Measurements from ENCODE around the gene MND1.
A peak's percentile ranks its signal among the peaks of the same experiment; 100 is the strongest.
"Not testable (repeated sequence)": the region's sequence is repeated elsewhere in the genome, so short reads cannot be mapped to it uniquely, and the experiment has no call there.

MND1 gene

GRCh38 chr4:153399358-153399757 is 54.9 kb downstream of the MND1 start:
- Mint-ChIP-seq H3K9me3 (no peaks in the 10 kb centered on the region), H3K36me3 (peaks cover 38% of the 10 kb centered on the region), H3K4me3 (no peak overlapping the region), H3K27me3 (no peaks in the 10 kb centered on the region), H3K27ac (no peak overlapping the region), H3K4me1 (peaks cover 5% of the 10 kb centered on the region)
- DNase-seq: no peak
- CTCF ChIA-PET: no interaction called here

GRCh38 chr4:153401501-153401900 is 57.0 kb downstream of the MND1 start:
- peaks cover 5% of the 10 kb centered on the region for H3K4me1 Mint-ChIP-seq
- no peaks in the 10 kb centered on the region for H3K9me3 Mint-ChIP-seq
- H3K36me3 Mint-ChIP-seq: peaks cover 44% of the 10 kb centered on the region
- H3K27me3 Mint-ChIP-seq: no peaks in the 10 kb centered on the region
- no peak for DNase-seq
- CTCF ChIA-PET: no interaction called here
- H3K4me3 Mint-ChIP-seq: no peak overlapping the region
- H3K27ac Mint-ChIP-seq: no peak overlapping the region

DNA sequence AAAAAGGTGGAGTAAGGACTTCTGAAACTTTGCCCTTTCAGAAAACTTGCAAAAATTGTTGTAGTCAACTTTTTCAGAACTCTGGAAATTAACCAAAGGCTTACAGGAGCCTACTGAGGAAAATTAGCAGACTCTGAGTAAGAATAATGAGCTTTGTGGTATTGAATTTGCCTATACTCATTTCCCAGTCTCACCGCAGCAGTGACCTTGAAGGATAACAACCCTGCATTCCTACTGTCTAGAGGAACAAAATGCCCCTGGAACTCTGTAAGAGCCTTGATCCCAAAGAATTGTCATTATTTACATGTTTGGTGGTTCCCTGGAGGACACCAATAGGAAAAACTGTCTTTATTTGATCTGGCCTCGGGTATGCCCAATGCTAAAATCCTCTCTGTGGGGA is 57.9 kb downstream of the MND1 start:
- Mint-ChIP-seq H3K36me3 (peaks cover 47% of the 10 kb centered on the region), H3K4me3 (no peak overlapping the region), H3K9me3 (no peaks in the 10 kb centered on the region), H3K27ac (no peak overlapping the region), H3K4me1 (peaks cover 5% of the 10 kb centered on the region), H3K27me3 (no peaks in the 10 kb centered on the region)
- CTCF ChIA-PET: no interaction called here
- DNase-seq: no peak

DNA sequence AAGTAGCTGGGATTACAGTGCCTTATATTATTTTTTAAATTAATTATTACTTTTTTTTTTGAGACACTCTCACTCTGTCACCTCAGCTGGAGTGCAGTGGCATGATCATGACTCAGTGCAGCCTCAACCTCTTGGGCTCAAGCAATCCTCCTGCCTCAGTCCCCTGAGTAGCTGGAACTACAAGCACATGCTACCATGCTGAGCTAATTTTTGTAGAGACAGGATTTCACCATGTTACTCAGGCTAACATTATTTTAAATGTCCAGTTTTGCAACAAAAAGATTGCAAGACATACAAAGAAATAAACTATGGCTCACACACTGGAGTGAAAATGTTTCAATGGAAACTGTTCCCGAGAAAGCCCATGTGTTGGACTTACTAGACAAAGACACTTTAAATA is 59.2 kb downstream of the MND1 start:
- CTCF ChIA-PET: no interaction called here
- Mint-ChIP-seq H3K27me3 (no peaks in the 10 kb centered on the region), H3K4me1 (peaks cover 5% of the 10 kb centered on the region), H3K9me3 (no peaks in the 10 kb centered on the region), H3K4me3 (no peak overlapping the region), H3K36me3 (peaks cover 48% of the 10 kb centered on the region), H3K27ac (no peak overlapping the region)
- DNase-seq: no peak

DNA sequence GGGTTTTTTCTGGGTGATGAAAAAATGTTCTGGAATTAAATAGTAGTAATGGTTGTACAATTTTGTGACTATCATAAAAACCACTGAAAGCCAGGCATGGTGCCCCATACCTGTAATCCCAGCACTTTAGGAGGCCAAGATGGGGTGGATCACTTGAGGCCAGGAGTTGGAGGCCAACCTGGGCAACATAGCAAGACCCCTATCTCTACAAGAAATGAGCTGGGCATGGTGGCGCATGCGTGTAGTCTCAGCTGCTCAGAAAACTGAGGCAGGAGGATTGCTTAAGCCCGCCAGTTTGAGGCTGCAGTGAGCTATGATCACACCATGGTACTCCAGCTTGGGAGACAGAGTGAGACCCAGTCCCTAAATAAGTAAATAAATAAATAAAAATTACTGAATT is 63.4 kb downstream of the MND1 start:
- CTCF ChIA-PET: no interaction called here
- H3K4me3 Mint-ChIP-seq: no peak overlapping the region
- no peaks in the 10 kb centered on the region for H3K27me3 Mint-ChIP-seq

GRCh38 chr4:153408932-153409331 is 64.4 kb downstream of the MND1 start:
- CTCF ChIA-PET: no interaction called here
- DNase-seq: no peak
- H3K36me3 Mint-ChIP-seq: peaks cover 34% of the 10 kb centered on the region
- H3K4me3 Mint-ChIP-seq: no peak overlapping the region
- H3K27ac Mint-ChIP-seq: no peak overlapping the region
- no peaks in the 10 kb centered on the region for H3K9me3 Mint-ChIP-seq
- H3K27me3 Mint-ChIP-seq: no peaks in the 10 kb centered on the region
- peaks cover 11% of the 10 kb centered on the region for H3K4me1 Mint-ChIP-seq

More for the DNA sequence above, 63.4 kb downstream of the MND1 start:
- no peak for DNase-seq
- no peak overlapping the region for H3K27ac Mint-ChIP-seq
- no peaks in the 10 kb centered on the region for H3K9me3 Mint-ChIP-seq
- H3K4me1 Mint-ChIP-seq: peaks cover 11% of the 10 kb centered on the region
- H3K36me3 Mint-ChIP-seq: peaks cover 39% of the 10 kb centered on the region

- Mint-ChIP-seq H3K4me3 (no peak overlapping the region), H3K27ac (no peak overlapping the region), H3K27me3 (no peaks in the 10 kb centered on the region), H3K9me3 (no peaks in the 10 kb centered on the region), H3K36me3 (peaks cover 33% of the 10 kb centered on the region), H3K4me1 (peaks cover 11% of the 10 kb centered on the region)
- CTCF ChIA-PET: no interaction called here
- DNase-seq: no peak
Measured at GRCh38 chr4:153409412-153409811, 64.9 kb downstream of the MND1 start.

GRCh38 chr4:153409924-153410501 is 65.5 kb downstream of the MND1 start:
- H3K27ac Mint-ChIP-seq: peak overlapping the region; percentile 33
- DNase-seq: no peak
- CTCF ChIA-PET: no interaction called here
- peaks cover 11% of the 10 kb centered on the region for H3K4me1 Mint-ChIP-seq
- no peak overlapping the region for H3K4me3 Mint-ChIP-seq
- H3K36me3 Mint-ChIP-seq: peaks cover 29% of the 10 kb centered on the region
- no peaks in the 10 kb centered on the region for H3K9me3 Mint-ChIP-seq
- no peaks in the 10 kb centered on the region for H3K27me3 Mint-ChIP-seq

DNA sequence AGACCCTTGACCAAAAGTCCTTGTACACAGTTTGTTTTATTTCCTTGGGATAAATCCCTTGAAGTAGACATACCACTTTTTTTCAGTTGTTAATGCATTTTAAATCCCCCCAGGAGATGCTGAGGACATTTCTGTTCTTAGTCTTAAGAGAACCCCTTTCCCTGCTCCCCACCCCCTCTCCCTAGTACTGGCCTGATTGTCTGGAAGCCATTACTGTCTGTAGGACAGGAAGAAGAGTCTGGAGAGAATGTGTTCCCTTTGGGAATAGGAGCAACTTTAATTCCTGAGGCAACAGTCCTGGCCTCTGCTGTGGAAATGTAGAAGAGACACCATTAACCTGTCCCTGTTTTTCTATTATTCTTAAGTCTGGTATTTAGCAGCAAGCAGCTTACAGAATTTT is 69.4 kb downstream of the MND1 start:
- no peak for DNase-seq
- H3K4me3 Mint-ChIP-seq: no peak overlapping the region
- H3K4me1 Mint-ChIP-seq: peaks cover 15% of the 10 kb centered on the region
- H3K27me3 Mint-ChIP-seq: no peaks in the 10 kb centered on the region
- H3K9me3 Mint-ChIP-seq: no peaks in the 10 kb centered on the region
- CTCF ChIA-PET: no interaction called here
- no peak overlapping the region for H3K27ac Mint-ChIP-seq
- H3K36me3 Mint-ChIP-seq: peaks cover 19% of the 10 kb centered on the region

GRCh38 chr4:153416456-153416855 is 72.0 kb downstream of the MND1 start:
- H3K27me3 Mint-ChIP-seq, H3K27ac Mint-ChIP-seq, H3K4me3 Mint-ChIP-seq, H3K9me3 Mint-ChIP-seq, DNase-seq, CTCF ChIA-PET: not testable (repeated sequence)
- Mint-ChIP-seq H3K4me1 (peaks cover 32% of the 10 kb centered on the region), H3K36me3 (peaks cover 14% of the 10 kb centered on the region)

GRCh38 chr4:153418121-153418520 is 73.6 kb downstream of the MND1 start:
- no peak overlapping the region for H3K27ac Mint-ChIP-seq
- H3K4me3 Mint-ChIP-seq: no peak overlapping the region
- H3K9me3 Mint-ChIP-seq: no peaks in the 10 kb centered on the region
- peaks cover 42% of the 10 kb centered on the region for H3K4me1 Mint-ChIP-seq
- CTCF ChIA-PET: interaction anchor here (1.9 kb wide), 1 partner anchor 156 kb away, joined by 7 read pairs; no protein-coding TSS in a partner anchor
- no peaks in the 10 kb centered on the region for H3K27me3 Mint-ChIP-seq
- DNase-seq: no peak
- peaks cover 8% of the 10 kb centered on the region for H3K36me3 Mint-ChIP-seq

DNA sequence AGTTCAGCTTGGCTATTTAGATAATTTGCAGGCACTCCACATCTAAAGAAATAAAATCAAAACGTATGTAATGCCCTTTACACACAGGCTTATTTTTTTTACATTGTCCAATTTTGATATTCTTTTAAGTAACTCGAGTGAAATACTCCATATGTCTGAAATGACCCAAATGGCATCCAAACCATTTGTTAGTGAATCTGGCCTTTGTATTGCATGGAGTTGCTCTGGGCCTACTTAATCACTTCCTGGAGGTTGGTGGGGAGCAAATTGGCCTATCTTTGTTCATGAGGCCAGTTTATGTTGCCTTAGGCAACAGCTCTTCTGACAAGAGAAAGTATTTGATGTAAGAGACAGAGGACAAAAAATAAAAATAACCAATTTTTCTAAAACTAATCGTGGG is 74.1 kb downstream of the MND1 start:
- CTCF ChIA-PET: interaction anchor here (1.9 kb wide), 1 partner anchor 156 kb away, joined by 7 read pairs; no protein-coding TSS in a partner anchor

DNA sequence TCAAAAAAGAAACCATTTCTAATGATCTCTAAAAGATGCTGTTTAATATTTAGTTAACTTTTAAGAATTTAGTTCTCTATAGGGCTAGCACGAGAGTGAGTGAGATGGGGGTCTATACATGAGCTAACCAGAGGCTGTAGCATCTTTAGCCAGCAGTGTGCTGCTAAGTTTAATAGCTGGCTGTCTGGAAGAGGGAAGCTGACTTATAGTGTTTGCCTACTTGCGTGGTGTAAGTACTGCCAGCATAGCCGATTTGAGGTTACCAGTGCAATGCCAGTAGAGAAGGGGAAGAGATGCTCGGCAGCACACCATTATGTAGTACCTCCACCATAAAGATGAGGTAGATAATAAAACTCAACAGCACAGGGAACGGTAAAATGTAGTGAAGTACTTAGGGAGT is 74.5 kb downstream of the MND1 start:
- Mint-ChIP-seq H3K27ac (no peak overlapping the region), H3K9me3 (no peaks in the 10 kb centered on the region), H3K4me3 (no peak overlapping the region), H3K36me3 (peaks cover 4% of the 10 kb centered on the region), H3K27me3 (no peaks in the 10 kb centered on the region), H3K4me1 (peaks cover 45% of the 10 kb centered on the region)
- no peak for DNase-seq
- CTCF ChIA-PET: interaction anchor here (1.9 kb wide), 1 partner anchor 155 kb away, joined by 7 read pairs; no protein-coding TSS in a partner anchor

More for the DNA sequence above, 74.1 kb downstream of the MND1 start:
- peaks cover 42% of the 10 kb centered on the region for H3K4me1 Mint-ChIP-seq
- no peak overlapping the region for H3K4me3 Mint-ChIP-seq
- no peak overlapping the region for H3K27ac Mint-ChIP-seq
- DNase-seq: no peak
- no peaks in the 10 kb centered on the region for H3K27me3 Mint-ChIP-seq
- H3K9me3 Mint-ChIP-seq: no peaks in the 10 kb centered on the region
- H3K36me3 Mint-ChIP-seq: peaks cover 8% of the 10 kb centered on the region

DNA sequence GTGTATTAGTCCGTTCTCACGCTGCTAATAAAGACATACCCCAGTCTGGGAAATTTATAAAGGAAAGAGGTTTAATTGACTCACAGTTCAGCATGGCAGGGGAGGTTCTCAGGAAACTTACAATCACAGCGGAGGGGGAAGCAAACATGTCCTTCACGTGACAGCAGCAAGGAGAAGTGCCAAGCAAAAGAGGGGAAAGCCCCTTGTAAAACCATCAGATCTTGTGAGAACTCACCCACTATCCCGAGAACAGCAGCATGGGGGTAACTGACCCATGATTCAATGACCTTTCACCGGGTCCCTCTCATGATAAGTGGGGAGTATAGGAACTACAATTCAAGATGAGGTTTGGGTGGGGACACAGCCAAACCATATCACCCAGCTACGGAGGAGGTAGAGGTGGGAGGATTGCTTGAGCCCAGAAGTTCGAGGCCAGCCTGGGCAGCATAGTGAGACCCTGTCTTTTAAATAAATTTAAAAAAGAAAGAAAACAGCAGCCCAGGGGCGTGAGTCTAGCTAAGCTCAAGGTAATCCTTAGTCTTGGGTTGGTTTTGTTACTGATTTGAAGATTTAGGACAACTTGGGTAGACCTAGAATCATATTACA is 75.3 kb downstream of the MND1 start:
- peaks cover 49% of the 10 kb centered on the region for H3K4me1 Mint-ChIP-seq
- H3K4me3 Mint-ChIP-seq: no peak overlapping the region
- DNase-seq: no peak
- H3K27ac Mint-ChIP-seq: no peak overlapping the region
- H3K27me3 Mint-ChIP-seq: no peaks in the 10 kb centered on the region
- H3K36me3 Mint-ChIP-seq: peaks cover 4% of the 10 kb centered on the region
- CTCF ChIA-PET: no interaction called here
- no peaks in the 10 kb centered on the region for H3K9me3 Mint-ChIP-seq

GRCh38 chr4:153420361-153420760 is 75.9 kb downstream of the MND1 start:
- H3K4me3 Mint-ChIP-seq: no peak overlapping the region
- H3K36me3 Mint-ChIP-seq: peaks cover 4% of the 10 kb centered on the region
- no peak overlapping the region for H3K27ac Mint-ChIP-seq
- CTCF ChIA-PET: no interaction called here
- H3K27me3 Mint-ChIP-seq: no peaks in the 10 kb centered on the region
- H3K9me3 Mint-ChIP-seq: no peaks in the 10 kb centered on the region
- H3K4me1 Mint-ChIP-seq: peaks cover 49% of the 10 kb centered on the region
- DNase-seq: no peak

All from activated naive CD4-positive, alpha-beta T cell treated with anti-CD3 and anti-CD28 coated beads, Interleukin-2, amount 10 ng/mL, durations not matched to agents 7 days and 5 days (primary cell).